Stimulated activated CD4-positive, alpha-beta T cell treated with anti-CD3 and anti-CD28 coated beads, Interleukin-4, amount 100 ng/mL, for 24 hours (primary cell): ENCODE measurements around the gene MYH3.
"Not testable (repeated sequence)": the region's sequence is repeated elsewhere in the genome, so short reads cannot be mapped to it uniquely, and the experiment has no call there.

Experiments used
- DNase-seq: peaks from one replicate; pipeline ENCODE4 v3.0.0-alpha.2; 2020

The MYH3 gene

GRCh38 chr17:10657148-10657547 lies at the start of gene MYH3:
Gene MYH3 (minus strand): TSS chr17:10657309. CDS start chr17:10655064, 2,245 bp downstream.
- DNase-seq, result no peak

GRCh38 chr17:10705727-10706126 lies 48.6 kb upstream of the MYH3 start:
- DNase-seq, result no peak

GRCh38 chr17:10702574-10702973 lies 45.5 kb upstream of the MYH3 start:
- DNase-seq, result no peak

- DNase-seq, result no peak
Observed at GRCh38 chr17:10699856-10700255, 42.7 kb upstream of the MYH3 start.

- no peak for DNase-seq
Observed at GRCh38 chr17:10698096-10698818, 41.1 kb upstream of the MYH3 start.

- peak; percentile 93 for DNase-seq
Observed at GRCh38 chr17:10697092-10698081, 40.3 kb upstream of the MYH3 start, which contains the start of the genes ADPRM and SCO1. Gene ADPRM (plus strand): TSS chr17:10697594. CDS start chr17:10704927, 7,333 bp downstream. Gene SCO1 (minus strand): TSS chr17:10697533. CDS start chr17:10697507, 26 bp downstream.

GRCh38 chr17:10695875-10696407 lies 38.8 kb upstream of the MYH3 start:
- not testable (repeated sequence) for DNase-seq

GRCh38 chr17:10687499-10687898 lies 30.4 kb upstream of the MYH3 start:
- no peak for DNase-seq

- no peak for DNase-seq
Observed at GRCh38 chr17:10683853-10684252, 26.7 kb upstream of the MYH3 start.

GRCh38 chr17:10681866-10682446 lies 24.8 kb upstream of the MYH3 start:
- DNase-seq, result no peak

- no peak for DNase-seq
Observed at GRCh38 chr17:10674704-10675103, 17.6 kb upstream of the MYH3 start.

- DNase-seq, result no peak
Observed at GRCh38 chr17:10673312-10673711, 16.2 kb upstream of the MYH3 start.

GRCh38 chr17:10668775-10669174 lies 11.7 kb upstream of the MYH3 start:
- DNase-seq, result no peak

- no peak for DNase-seq
Observed at GRCh38 chr17:10666906-10667305, 9.8 kb upstream of the MYH3 start.

GRCh38 chr17:10664571-10664970 lies 7.5 kb upstream of the MYH3 start:
- no peak for DNase-seq

GRCh38 chr17:10663231-10663630 lies 6.1 kb upstream of the MYH3 start:
- DNase-seq, result no peak

GRCh38 chr17:10661437-10661836 lies 4.3 kb upstream of the MYH3 start:
- no peak for DNase-seq

- no peak for DNase-seq
Observed at GRCh38 chr17:10657879-10658278, 770 bp upstream of the MYH3 start.

GRCh38 chr17:10653987-10654386 lies 3.1 kb downstream of the MYH3 start:
- DNase-seq, result no peak

- DNase-seq, result no peak
Observed at GRCh38 chr17:10652984-10653659, 4.0 kb downstream of the MYH3 start.

GRCh38 chr17:10651927-10652326 lies 5.2 kb downstream of the MYH3 start:
- DNase-seq, result no peak

- DNase-seq, result no peak
Observed at GRCh38 chr17:10649602-10650001, 7.5 kb downstream of the MYH3 start.
